Measurements from ENCODE around the gene SETD3. TPM values are rescaled to one million over a fixed set of nuclear protein-coding genes. Genes with fewer than 3 reads are reported as not detected.

The SETD3 gene
- total RNA-seq, 1 experiment from 2014 or later: 46.8 TPM

- no peaks in the 10 kb centered on the region for H3K9me3 ChIP-seq (ENCODE audit: low read length)
- H3K9ac ChIP-seq (ENCODE audit: low read length): no peak overlapping the region
- DNase-seq (no peak), ATAC-seq (no peak)
- H3K4me1 ChIP-seq (ENCODE audit: insufficient read depth, low read length): no peaks in the 10 kb centered on the region
- no peaks in the 10 kb centered on the region for H4K20me1 ChIP-seq (ENCODE audit: low read length)
- H3K36me3 ChIP-seq (ENCODE audit: low read depth, low read length): peaks cover 52% of the 10 kb centered on the region
- no peak overlapping the region for H2AFZ ChIP-seq (ENCODE audit: low read length)
- no peaks in the 10 kb centered on the region for H3K27me3 ChIP-seq (ENCODE audit: low read length)
- H3K27ac ChIP-seq (ENCODE audit: low read length): no peak overlapping the region
- CTCF ChIA-PET: no interaction called here
- intact Hi-C loops (cut with micrococcal nuclease): no loop called here
- H3K79me2 ChIP-seq (ENCODE audit: low read length): no peaks in the 10 kb centered on the region
- no peak overlapping the region for H3K4me3 ChIP-seq (ENCODE audit: low read length)
- H3K4me2 ChIP-seq (ENCODE audit: low read length): no peak overlapping the region
- TF ChIP-seq EZH2 (IDR thresholded peaks at IDR 0.05; ENCODE audit: low read length, unreplicated experiment) (no peak), CTCF (conservative IDR thresholded peaks at IDR 0.05; ENCODE audit: low read depth, low read length) (no peak), EZH2phosphoT487 (IDR thresholded peaks at IDR 0.05; ENCODE audit: borderline replicate concordance, low read length) (no peak)
- POLR2A ChIA-PET (ENCODE audit: unreplicated experiment): no interaction called here
- no peaks in the 10 kb centered on the region for H3F3A ChIP-seq (ENCODE audit: low read length, unreplicated experiment)
- BruUV-seq (replicated peaks): no TSS peak
- no peaks in the 10 kb centered on the region for H3K9me2 ChIP-seq (replicated peaks; ENCODE audit: low read length)
Measured at GRCh38 chr14:99508896-99509629, 28.4 kb upstream of the SETD3 start.

- Histone ChIP-seq H3K4me2 (ENCODE audit: low read length) (no peak overlapping the region), H3F3A (ENCODE audit: low read length, unreplicated experiment) (no peaks in the 10 kb centered on the region), H2AFZ (ENCODE audit: low read length) (no peak overlapping the region), H3K4me3 (ENCODE audit: low read length) (no peak overlapping the region), H3K9ac (ENCODE audit: low read length) (no peak overlapping the region), H3K9me2 (replicated peaks; ENCODE audit: low read length) (no peaks in the 10 kb centered on the region), H3K27ac (ENCODE audit: low read length) (no peak overlapping the region), H3K79me2 (ENCODE audit: low read length) (no peaks in the 10 kb centered on the region), H3K4me1 (ENCODE audit: insufficient read depth, low read length) (no peaks in the 10 kb centered on the region), H3K27me3 (ENCODE audit: low read length) (no peaks in the 10 kb centered on the region), H3K36me3 (ENCODE audit: low read depth, low read length) (peaks cover 63% of the 10 kb centered on the region), H4K20me1 (ENCODE audit: low read length) (no peaks in the 10 kb centered on the region), H3K9me3 (ENCODE audit: low read length) (no peaks in the 10 kb centered on the region)
- CTCF ChIA-PET: no interaction called here
- intact Hi-C loops (cut with micrococcal nuclease): no loop called here
- POLR2A ChIA-PET (ENCODE audit: unreplicated experiment): no interaction called here
- ATAC-seq (no peak), DNase-seq (no peak)
- no TSS peak for BruUV-seq (replicated peaks)
- no peak for TF ChIP-seq CTCF (conservative IDR thresholded peaks at IDR 0.05; ENCODE audit: low read depth, low read length)
Measured at GRCh38 chr14:99507860-99508640, 27.4 kb upstream of the SETD3 start.

- CTCF ChIA-PET: no interaction called here
- ATAC-seq: no peak
Measured at GRCh38 chr14:99506276-99506675, 25.6 kb upstream of the SETD3 start.

More at GRCh38 chr14:99506276-99506675, 25.6 kb upstream of the SETD3 start:
- H3K27ac ChIP-seq (ENCODE audit: low read length): no peak overlapping the region
- no peak for DNase-seq
- H3K4me3 ChIP-seq (ENCODE audit: low read length): no peak overlapping the region
- no peak overlapping the region for H3K9ac ChIP-seq (ENCODE audit: low read length)
- POLR2A ChIA-PET (ENCODE audit: unreplicated experiment): no interaction called here
- H3K4me2 ChIP-seq (ENCODE audit: low read length): no peak overlapping the region
- H3K27me3 ChIP-seq (ENCODE audit: low read length): no peaks in the 10 kb centered on the region
- no peaks in the 10 kb centered on the region for H3K9me2 ChIP-seq (replicated peaks; ENCODE audit: low read length)
- H2AFZ ChIP-seq (ENCODE audit: low read length): no peak overlapping the region
- peaks cover 77% of the 10 kb centered on the region for H3K36me3 ChIP-seq (ENCODE audit: low read depth, low read length)
- H3K9me3 ChIP-seq (ENCODE audit: low read length): no peaks in the 10 kb centered on the region
- no peaks in the 10 kb centered on the region for H4K20me1 ChIP-seq (ENCODE audit: low read length)
- H3K79me2 ChIP-seq (ENCODE audit: low read length): no peaks in the 10 kb centered on the region
- intact Hi-C loops (cut with micrococcal nuclease): no loop called here
- no TSS peak for BruUV-seq (replicated peaks)
- H3F3A ChIP-seq (ENCODE audit: low read length, unreplicated experiment): no peaks in the 10 kb centered on the region
- H3K4me1 ChIP-seq (ENCODE audit: insufficient read depth, low read length): no peaks in the 10 kb centered on the region
- no peak for TF ChIP-seq EZH2 (IDR thresholded peaks at IDR 0.05; ENCODE audit: low read length, unreplicated experiment)
- TF ChIP-seq EZH2phosphoT487 (IDR thresholded peaks at IDR 0.05; ENCODE audit: borderline replicate concordance, low read length): no peak
- no peak for TF ChIP-seq CTCF (conservative IDR thresholded peaks at IDR 0.05; ENCODE audit: low read depth, low read length)
